Spleen (tissue), 7 donors: Measurements from ENCODE around the gene CENPC.

Experiments used
- POLR2A ChIP-seq, 3 donors: fragments of 450-650 bp; IDR thresholded peaks; one replicate each; pipeline ENCODE4 v1.5.1; 2017; ENCODE audit warnings: antibody characterized with exemption in 3 of 3, mild to moderate bottlenecking in 1 of 3
- TF ChIP-seq, protein P1 (sequence below), 11 experiments: fragments of 200-600 bp in 7 of 11; fragments of 450-650 bp in 4 of 11; sonication (generic) in 4 of 11; IDR thresholded peaks in 8 of 11; conservative IDR thresholded peaks in 3 of 11; 1 replicate in 7 of 11; 2 replicates in 4 of 11; pipeline versions ENCODE4 v1.4.0 to v1.8.0; 2016 to 2021; ENCODE audit warnings: antibody characterized with exemption in 11 of 11, inconsistent platforms in 4 of 11, mild to moderate bottlenecking in 1 of 11
- donor health status: DM: no; HTN: no; CAD: no; lungs with moderate emphysema.
- donor health status: DM: no; HTN: no; CAD: no.
- donor health status: DM: no; HTN: no; CAD: no.

DNA sequence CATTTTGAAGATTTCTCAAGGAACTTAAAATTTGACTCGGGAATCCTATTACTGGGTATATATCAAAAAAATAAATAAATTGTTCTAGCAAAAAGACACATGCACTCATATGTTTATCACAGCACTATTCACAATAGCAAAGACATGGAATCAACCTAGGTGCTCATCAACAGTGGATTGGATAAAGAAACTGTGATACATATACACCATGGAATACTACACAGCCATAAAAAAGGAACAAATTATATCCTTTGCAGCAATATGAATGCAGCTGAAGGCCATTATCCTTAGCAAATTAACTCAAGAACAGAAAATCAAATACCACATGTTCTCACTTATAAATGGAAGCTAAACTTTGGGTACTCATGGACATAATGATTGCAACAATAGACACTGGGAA is 97.4 kb downstream of the CENPC start:
- TF ChIP-seq, protein P1, sequence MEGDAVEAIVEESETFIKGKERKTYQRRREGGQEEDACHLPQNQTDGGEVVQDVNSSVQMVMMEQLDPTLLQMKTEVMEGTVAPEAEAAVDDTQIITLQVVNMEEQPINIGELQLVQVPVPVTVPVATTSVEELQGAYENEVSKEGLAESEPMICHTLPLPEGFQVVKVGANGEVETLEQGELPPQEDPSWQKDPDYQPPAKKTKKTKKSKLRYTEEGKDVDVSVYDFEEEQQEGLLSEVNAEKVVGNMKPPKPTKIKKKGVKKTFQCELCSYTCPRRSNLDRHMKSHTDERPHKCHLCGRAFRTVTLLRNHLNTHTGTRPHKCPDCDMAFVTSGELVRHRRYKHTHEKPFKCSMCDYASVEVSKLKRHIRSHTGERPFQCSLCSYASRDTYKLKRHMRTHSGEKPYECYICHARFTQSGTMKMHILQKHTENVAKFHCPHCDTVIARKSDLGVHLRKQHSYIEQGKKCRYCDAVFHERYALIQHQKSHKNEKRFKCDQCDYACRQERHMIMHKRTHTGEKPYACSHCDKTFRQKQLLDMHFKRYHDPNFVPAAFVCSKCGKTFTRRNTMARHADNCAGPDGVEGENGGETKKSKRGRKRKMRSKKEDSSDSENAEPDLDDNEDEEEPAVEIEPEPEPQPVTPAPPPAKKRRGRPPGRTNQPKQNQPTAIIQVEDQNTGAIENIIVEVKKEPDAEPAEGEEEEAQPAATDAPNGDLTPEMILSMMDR (IDR thresholded peaks at IDR 0.05 in 8 of 11, conservative IDR thresholded peaks at IDR 0.05 in 3 of 11) = no peak
- TF ChIP-seq POLR2A (IDR thresholded peaks at IDR 0.05) = no peak
